Measurements from ENCODE around the gene PDE4C.

DNA sequence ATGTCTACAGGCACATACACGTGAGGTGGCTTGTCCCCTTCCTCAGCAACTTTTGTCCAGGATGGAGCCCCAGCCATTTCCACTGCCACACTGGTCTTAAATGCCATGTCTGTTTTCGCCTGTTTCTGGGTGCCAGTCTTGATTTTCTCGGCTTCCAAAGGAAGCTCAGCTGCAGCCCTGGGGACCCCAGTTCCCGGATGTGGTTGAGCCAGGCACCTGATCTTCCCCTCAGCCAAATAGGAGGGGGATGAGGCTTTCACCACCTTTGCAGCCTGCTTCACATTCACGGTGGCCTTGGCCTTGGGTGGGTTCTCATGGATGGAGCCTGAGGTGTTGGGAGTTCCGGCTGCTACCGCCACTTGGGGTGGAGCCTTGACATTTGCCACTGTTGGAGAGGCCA is 39.3 kb upstream of the PDE4C start:
- TF ChIP-seq EP300 (conservative IDR thresholded peaks at IDR 0.05; ENCODE audit: poor library complexity, severe bottlenecking): no peak
- no peak for TF ChIP-seq EZH2 (IDR thresholded peaks at IDR 0.05; ENCODE audit: borderline replicate concordance, insufficient read depth, low read length, poor library complexity, severe bottlenecking)
- TF ChIP-seq, protein P1, sequence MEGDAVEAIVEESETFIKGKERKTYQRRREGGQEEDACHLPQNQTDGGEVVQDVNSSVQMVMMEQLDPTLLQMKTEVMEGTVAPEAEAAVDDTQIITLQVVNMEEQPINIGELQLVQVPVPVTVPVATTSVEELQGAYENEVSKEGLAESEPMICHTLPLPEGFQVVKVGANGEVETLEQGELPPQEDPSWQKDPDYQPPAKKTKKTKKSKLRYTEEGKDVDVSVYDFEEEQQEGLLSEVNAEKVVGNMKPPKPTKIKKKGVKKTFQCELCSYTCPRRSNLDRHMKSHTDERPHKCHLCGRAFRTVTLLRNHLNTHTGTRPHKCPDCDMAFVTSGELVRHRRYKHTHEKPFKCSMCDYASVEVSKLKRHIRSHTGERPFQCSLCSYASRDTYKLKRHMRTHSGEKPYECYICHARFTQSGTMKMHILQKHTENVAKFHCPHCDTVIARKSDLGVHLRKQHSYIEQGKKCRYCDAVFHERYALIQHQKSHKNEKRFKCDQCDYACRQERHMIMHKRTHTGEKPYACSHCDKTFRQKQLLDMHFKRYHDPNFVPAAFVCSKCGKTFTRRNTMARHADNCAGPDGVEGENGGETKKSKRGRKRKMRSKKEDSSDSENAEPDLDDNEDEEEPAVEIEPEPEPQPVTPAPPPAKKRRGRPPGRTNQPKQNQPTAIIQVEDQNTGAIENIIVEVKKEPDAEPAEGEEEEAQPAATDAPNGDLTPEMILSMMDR (IDR thresholded peaks at IDR 0.05; ENCODE audit: poor library complexity, severe bottlenecking): no peak
- TF ChIP-seq POLR2AphosphoS5 (IDR thresholded peaks at IDR 0.05): no peak

Measured in neural cell (in vitro differentiated cells).